Adrenal gland (tissue), 12 donors: ENCODE data around the gene KCNG4. TPM values are rescaled to one million over a fixed set of nuclear protein-coding genes. Genes with fewer than 3 reads are reported as not detected.

ENCODE experiments used
- DNase-seq, 7 donors: peaks; one replicate each; pipeline ENCODE4 v3.0.0-alpha.2; 2019 to 2020
- H3K27ac ChIP-seq, 5 donors: fragments of 200-600 bp; sonication (generic) in 4 of 5; 1 replicate in 3 of 5; 2 replicates in 2 of 5; pipeline versions ENCODE4 v1.5.1 to v1.8.0; 2016 to 2020; ENCODE audit warnings: mild to moderate bottlenecking in 1 of 5
- H3K27me3 ChIP-seq: fragments of 200-600 bp; 2 replicates; pipeline ENCODE4 v1.8.0; 2021
- H3K36me3 ChIP-seq, 2 donors: fragments of 200-600 bp; replicated peaks in 1 of 2; 1 replicate in 1 of 2; 2 replicates in 1 of 2; pipeline versions ENCODE4 v1.5.1 to v1.8.0; 2018 to 2022
- H3K4me1 ChIP-seq, 2 donors: fragments of 200-600 bp; replicated peaks in 1 of 2; 1 replicate in 1 of 2; 2 replicates in 1 of 2; pipeline versions ENCODE4 v1.5.1 to v1.8.0; 2018 to 2021
- H3K4me3 ChIP-seq, 4 donors: fragments of 200-600 bp; sonication (generic) in 3 of 4; one replicate each; pipeline ENCODE4 v1.5.1; 2016 to 2018
- H3K9me3 ChIP-seq, 3 donors: fragments of 200-600 bp; sonication (generic) in 1 of 3; replicated peaks in 1 of 3; 1 replicate in 2 of 3; 2 replicates in 1 of 3; pipeline versions ENCODE4 v1.5.1 to v1.8.0; 2016 to 2021
- POLR2A ChIP-seq, 2 donors: fragments of 450-650 bp; IDR thresholded peaks; one replicate each; pipeline ENCODE4 v1.6.1; 2017; ENCODE audit warnings: antibody characterized with exemption in 2 of 2, mild to moderate bottlenecking in 2 of 2, moderate library complexity in 1 of 2
- WGBS, 4 donors: extraction: QIAGEN DNeasy Blood & Tissue Kit in 2 of 4; methylation state at CpG; one replicate each; pipeline versions ENCODE4 v1.1.5 to v1.1.7; 2013 to 2017; 5-methylcytosine and 5-hydroxymethylcytosine counted together
- intact Hi-C, 2 donors: fragments of 100-400 bp; cut with DNase I; formaldehyde crosslinking; loops; one replicate each; pipeline versions ENCODE4 v1.14.1 to v1.15.0; 2022 to 2023
- polyA plus RNA-seq, 3 donors: library from polyadenylated mRNA; stranded (reverse); fragments of 200-250 nt in 2 of 3; fragments of 350-450 nt in 1 of 3; fragmentation: Illumina TruSeq in 1 of 3; extraction: RNeasy Lipid Tissue Mini Kit (QIAGEN cat#74804) in 1 of 3; gene quantifications; one replicate each; pipeline ENCODE4 v1.2.3, GENCODE V29; 2013 to 2014
- total RNA-seq, 9 donors: library from RNA; depleted of rRNA in 4 of 9; stranded (reverse); fragments of >200 nt in 4 of 9; fragments of 120-200 nt in 1 of 9; fragmentation: NEBNext Ultra II Directional in 1 of 9; extraction: Animal tissue kit (Norgen Biotek cat#: 25700) in 1 of 9; gene quantifications; one replicate each; pipeline versions ENCODE4 v1.1.0 to v1.2.4, GENCODE V29; 2013 to 2023
- TF ChIP-seq, protein P1 (sequence below), 6 experiments: fragments of 450-650 bp in 4 of 6; fragments of 200-600 bp in 2 of 6; sonication (generic) in 1 of 6; IDR thresholded peaks; 1 replicate in 5 of 6; 2 replicates in 1 of 6; pipeline versions ENCODE4 v1.5.1 to v1.8.0; 2016 to 2021; ENCODE audit warnings: antibody characterized with exemption in 6 of 6, mild to moderate bottlenecking in 2 of 6, moderate library complexity in 1 of 6
- donor health status: healthy with polysubstance abuse.
- donor health status: Bipolar disorder and iron deficiency.
- donor health status: DM: yes; HTN: yes; CAD: no.
- donor health status: DM: no; HTN: no; CAD: no.
- donor health status: DM: no; HTN: no; CAD: no.
- donor health status: DM: yes; HTN: yes; CAD: no.

Gene KCNG4
- total and polyA plus RNA-seq, 12 donors = under 0.01 to 1.3 (median 0.36) TPM; not detected in 4

DNA sequence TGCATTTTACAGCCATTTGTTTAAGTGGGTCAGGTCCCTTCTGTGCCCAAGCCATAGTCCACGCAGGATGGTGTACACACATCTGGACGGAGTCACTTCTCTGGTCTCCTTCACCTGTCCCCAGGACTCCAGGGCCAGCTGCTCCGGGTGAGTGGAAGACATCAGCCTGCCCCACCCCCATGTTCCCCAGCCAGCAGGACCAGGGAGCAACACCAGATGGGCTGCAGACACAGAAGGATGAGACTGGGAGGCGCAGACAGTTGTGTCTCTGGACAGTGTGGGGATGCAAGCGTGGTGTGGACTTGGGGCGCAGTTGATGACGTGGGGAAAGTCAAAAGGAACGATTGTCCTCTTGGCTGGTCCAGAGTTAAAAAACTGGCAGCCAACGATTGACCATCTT, 30.3 kb upstream of the KCNG4 start:
- no peaks in the 10 kb centered on the region for H3K9me3 ChIP-seq
- DNase-seq = no peak
- no peak overlapping the region for H3K4me3 ChIP-seq
- no peaks in the 10 kb centered on the region for H3K4me1 ChIP-seq
- intact Hi-C loops = no loop called here
- H3K27me3 ChIP-seq = no peaks in the 10 kb centered on the region
- WGBS, 4 donors = 77 to 83% (median 81%) methylated on average over 9 of the region's 9 CpGs
- H3K36me3 ChIP-seq = no peaks in the 10 kb centered on the region
- TF ChIP-seq POLR2A (IDR thresholded peaks at IDR 0.05) = no peak
- TF ChIP-seq, protein P1, sequence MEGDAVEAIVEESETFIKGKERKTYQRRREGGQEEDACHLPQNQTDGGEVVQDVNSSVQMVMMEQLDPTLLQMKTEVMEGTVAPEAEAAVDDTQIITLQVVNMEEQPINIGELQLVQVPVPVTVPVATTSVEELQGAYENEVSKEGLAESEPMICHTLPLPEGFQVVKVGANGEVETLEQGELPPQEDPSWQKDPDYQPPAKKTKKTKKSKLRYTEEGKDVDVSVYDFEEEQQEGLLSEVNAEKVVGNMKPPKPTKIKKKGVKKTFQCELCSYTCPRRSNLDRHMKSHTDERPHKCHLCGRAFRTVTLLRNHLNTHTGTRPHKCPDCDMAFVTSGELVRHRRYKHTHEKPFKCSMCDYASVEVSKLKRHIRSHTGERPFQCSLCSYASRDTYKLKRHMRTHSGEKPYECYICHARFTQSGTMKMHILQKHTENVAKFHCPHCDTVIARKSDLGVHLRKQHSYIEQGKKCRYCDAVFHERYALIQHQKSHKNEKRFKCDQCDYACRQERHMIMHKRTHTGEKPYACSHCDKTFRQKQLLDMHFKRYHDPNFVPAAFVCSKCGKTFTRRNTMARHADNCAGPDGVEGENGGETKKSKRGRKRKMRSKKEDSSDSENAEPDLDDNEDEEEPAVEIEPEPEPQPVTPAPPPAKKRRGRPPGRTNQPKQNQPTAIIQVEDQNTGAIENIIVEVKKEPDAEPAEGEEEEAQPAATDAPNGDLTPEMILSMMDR (IDR thresholded peaks at IDR 0.05) = no peak
- no peak overlapping the region for H3K27ac ChIP-seq

DNA sequence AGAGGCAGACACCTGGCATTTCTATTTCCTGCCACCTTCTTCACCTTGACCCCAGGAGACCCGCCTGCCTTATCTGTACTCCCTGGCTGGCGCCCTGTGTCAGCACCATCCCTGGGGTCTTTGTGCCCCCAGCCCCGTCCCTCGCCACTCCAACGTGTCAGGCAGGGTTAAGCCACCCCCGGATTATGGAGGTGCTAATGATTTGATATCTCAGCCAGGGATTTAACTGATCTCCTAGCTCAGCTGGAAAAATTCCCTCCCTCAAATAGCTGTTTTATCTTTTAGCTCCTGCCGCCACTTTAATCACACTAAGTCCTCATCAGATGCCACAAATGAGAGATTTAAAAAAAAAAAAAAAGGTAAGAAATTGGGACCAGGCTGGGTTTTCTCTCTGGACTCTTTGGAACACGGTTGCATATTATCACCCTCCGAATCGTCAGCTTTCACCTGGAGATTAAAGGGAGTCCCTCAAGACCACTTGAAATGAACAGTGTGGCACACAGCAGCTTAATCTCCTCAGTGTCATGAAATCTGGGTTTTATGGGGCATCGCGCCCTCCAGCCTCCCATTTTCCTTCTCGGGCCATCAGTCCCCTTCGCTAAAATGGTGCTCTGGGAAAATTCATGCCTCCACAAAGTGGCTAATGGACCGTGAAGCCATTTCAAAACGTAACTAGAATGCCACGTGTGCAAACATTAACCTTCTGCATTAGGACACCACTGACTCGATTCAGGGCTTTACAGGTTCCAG, 28.7 kb upstream of the KCNG4 start:
- no peak for TF ChIP-seq POLR2A (IDR thresholded peaks at IDR 0.05)
- TF ChIP-seq, protein P1 (IDR thresholded peaks at IDR 0.05) = no peak
- no peaks in the 10 kb centered on the region for H3K9me3 ChIP-seq
- H3K27ac ChIP-seq = no peak overlapping the region
- no peak overlapping the region for H3K4me3 ChIP-seq
- DNase-seq = no peak
- H3K4me1 ChIP-seq = no peaks in the 10 kb centered on the region
- intact Hi-C loops = no loop called here
- H3K27me3 ChIP-seq = no peaks in the 10 kb centered on the region
- H3K36me3 ChIP-seq = no peaks in the 10 kb centered on the region
- 62 to 71% (median 67%) methylated on average over 18 of the region's 18 CpGs for WGBS, 4 donors

DNA sequence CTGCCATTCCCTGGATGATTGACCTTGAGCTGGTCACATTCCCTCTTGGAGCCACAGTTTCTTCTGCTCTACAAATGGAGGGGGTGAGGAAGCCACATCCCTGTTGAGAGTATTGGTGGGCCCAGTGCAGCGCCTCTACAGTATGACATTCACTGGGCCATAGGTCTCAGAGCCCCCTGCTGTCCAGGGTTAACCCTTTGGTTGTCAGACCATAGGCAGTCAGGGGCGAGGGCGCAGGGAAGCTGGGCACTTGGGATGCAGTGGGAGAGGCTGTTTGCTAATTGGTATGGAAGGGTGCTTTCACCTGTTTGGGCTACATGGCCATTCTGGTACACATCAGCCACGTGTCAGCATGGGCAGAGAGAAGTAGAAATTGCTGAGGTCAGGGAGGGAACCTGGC, 27.6 kb upstream of the KCNG4 start:
- TF ChIP-seq, protein P1 (IDR thresholded peaks at IDR 0.05) = no peak
- TF ChIP-seq POLR2A (IDR thresholded peaks at IDR 0.05) = no peak
- intact Hi-C loops = no loop called here
- Histone ChIP-seq H3K4me3 (no peak overlapping the region), H3K27ac (no peak overlapping the region), H3K9me3 (no peaks in the 10 kb centered on the region), H3K27me3 (no peaks in the 10 kb centered on the region), H3K4me1 (no peaks in the 10 kb centered on the region), H3K36me3 (no peaks in the 10 kb centered on the region)
- 75 to 84% (median 81%) methylated on average over 4 of the region's 4 CpGs for WGBS, 4 donors
- DNase-seq = no peak

DNA sequence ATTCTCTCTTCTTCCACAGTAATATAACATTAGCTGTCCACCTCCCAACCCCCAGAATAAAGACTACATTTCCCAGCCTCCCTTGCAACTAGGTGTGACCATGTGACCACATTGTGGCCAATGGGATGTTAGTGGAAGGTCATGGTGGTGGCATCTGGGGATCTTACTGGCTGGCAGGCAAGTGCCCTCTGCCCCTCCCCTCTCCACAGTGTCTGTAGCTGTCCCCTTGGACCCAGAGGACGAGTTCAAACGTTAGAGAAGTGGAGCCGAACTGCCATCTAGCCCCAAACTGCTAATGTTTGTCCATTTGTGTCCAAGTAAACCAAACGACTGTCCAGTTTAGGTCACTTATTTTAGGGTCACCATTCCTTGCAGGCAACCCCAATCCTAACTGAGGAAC, 26.6 kb upstream of the KCNG4 start:
- 32 to 73% (median 41%) methylated on average over 2 to 4 of the region's 4 CpGs for WGBS, 4 donors
- intact Hi-C loops = no loop called here
- no peaks in the 10 kb centered on the region for H3K9me3 ChIP-seq

More for the DNA sequence above, 26.6 kb upstream of the KCNG4 start:
- no peak overlapping the region for H3K4me3 ChIP-seq
- no peaks in the 10 kb centered on the region for H3K36me3 ChIP-seq
- TF ChIP-seq, protein P1 (IDR thresholded peaks at IDR 0.05) = no peak
- TF ChIP-seq POLR2A (IDR thresholded peaks at IDR 0.05) = no peak
- no peak overlapping the region for H3K27ac ChIP-seq
- no peaks in the 10 kb centered on the region for H3K27me3 ChIP-seq
- peak; percentile 23 to 88 (median 48) for DNase-seq
- no peaks in the 10 kb centered on the region for H3K4me1 ChIP-seq
